Caki2 (cell line): ENCODE data around the gene TFF1. TPM values are rescaled to one million over a fixed set of nuclear protein-coding genes. Genes with fewer than 3 reads are reported as not detected.

Experiments used
- DNase-seq: peaks from one replicate; pipeline ENCODE4 v3.0.0-alpha.2; 2015; ENCODE audit warnings: low read depth
- in situ Hi-C: cut with HindIII; loops from 2 replicates; pipeline ENCODE4 v1.10.0; 2016; ENCODE audit warnings: low sequenced_read_pairs, low pct_unique_long_range_greater_than_20kb, mixed read lengths
- total RNA-seq: library from RNA; depleted of rRNA; stranded (reverse); fragments of >200 nt; shearing (Covaris generic); gene quantifications from 2 replicates; pipeline ENCODE4 v1.2.3, GENCODE V29; 2014; ENCODE audit warnings: low replicate concordance

Gene TFF1
- total RNA-seq, 1 experiment from 2014 or later, result not detected

- DNase-seq, result no peak
- in situ Hi-C loops, result no loop called here
These were observed 14.5 kb downstream of the TFF1 start for GRCh38 chr21:42351626-42352440.

- DNase-seq, result no peak
- in situ Hi-C loops, result no loop called here
These were observed 15.4 kb downstream of the TFF1 start, which contains the start of gene TFF2 for GRCh38 chr21:42350927-42351426. TSS of gene TFF2 (minus strand) at chr21:42350994. CDS start at chr21:42350957, 37 bp downstream.

GRCh38 chr21:42350318-42350910, 15.9 kb downstream of the TFF1 start:
- in situ Hi-C loops, result no loop called here

GRCh38 chr21:42349420-42350317, 16.7 kb downstream of the TFF1 start:
- no peak for DNase-seq
- in situ Hi-C loops, result no loop called here

More at GRCh38 chr21:42350318-42350910, 15.9 kb downstream of the TFF1 start:
- DNase-seq, result no peak

- in situ Hi-C loops, result no loop called here
- no peak for DNase-seq
These were observed 17.6 kb downstream of the TFF1 start for GRCh38 chr21:42348762-42349161.

- in situ Hi-C loops, result no loop called here
- DNase-seq, result no peak
These were observed 18.6 kb downstream of the TFF1 start for GRCh38 chr21:42347601-42348327.

GRCh38 chr21:42346866-42347600, 19.3 kb downstream of the TFF1 start:
- in situ Hi-C loops, result no loop called here
- DNase-seq, result no peak

GRCh38 chr21:42346441-42346840, 19.9 kb downstream of the TFF1 start:
- no peak for DNase-seq
- in situ Hi-C loops, result no loop called here

GRCh38 chr21:42344631-42345030, 21.7 kb downstream of the TFF1 start:
- in situ Hi-C loops, result no loop called here
- no peak for DNase-seq

GRCh38 chr21:42343963-42344510, 22.3 kb downstream of the TFF1 start:
- in situ Hi-C loops, result no loop called here
- DNase-seq, result no peak

- in situ Hi-C loops, result no loop called here
- no peak for DNase-seq
These were observed 22.8 kb downstream of the TFF1 start for GRCh38 chr21:42343556-42343955.

GRCh38 chr21:42343101-42343500, 23.2 kb downstream of the TFF1 start:
- in situ Hi-C loops, result no loop called here
- no peak for DNase-seq

GRCh38 chr21:42341776-42342542, 24.4 kb downstream of the TFF1 start:
- in situ Hi-C loops, result no loop called here
- DNase-seq, result no peak

GRCh38 chr21:42340187-42341050, 25.9 kb downstream of the TFF1 start:
- in situ Hi-C loops, result no loop called here
- no peak for DNase-seq
